Mesenchymal stem cell (in vitro differentiated cells and primary cell): ENCODE results near the gene MED8.

Source experiments
- DNase-seq: peaks from one replicate; pipeline ENCODE4 v3.0.0-alpha.2; 2013
- H2AFZ ChIP-seq: one replicate; pipeline ENCODE4 v1.6.1; 2013; ENCODE audit warnings: low read depth, mild to moderate bottlenecking, control low read depth, inconsistent platforms, low read length, moderate library complexity
- H2AK5ac ChIP-seq: 2 replicates; pipeline ENCODE4 v1.6.1; 2013; ENCODE audit warnings: low read length, moderate library complexity, mild to moderate bottlenecking, inconsistent platforms; ENCODE audit not compliant: severe bottlenecking
- H2BK120ac ChIP-seq: one replicate; pipeline ENCODE4 v1.6.1; 2013; ENCODE audit warnings: low read depth, mild to moderate bottlenecking, inconsistent platforms, low read length, moderate library complexity
- H2BK12ac ChIP-seq, 2 experiments: one replicate each; pipeline ENCODE4 v1.6.1; 2013; ENCODE audit warnings: inconsistent platforms in 2 of 2, low read length in 2 of 2, mild to moderate bottlenecking in 2 of 2, moderate library complexity in 2 of 2, control low read depth in 1 of 2
- H2BK15ac ChIP-seq: one replicate; pipeline ENCODE4 v1.6.1; 2013; ENCODE audit warnings: mild to moderate bottlenecking, low read depth, inconsistent platforms; ENCODE audit not compliant: poor library complexity, severe bottlenecking
- H2BK5ac ChIP-seq: 2 replicates; pipeline ENCODE4 v1.6.1; 2013; ENCODE audit warnings: low read depth, mild to moderate bottlenecking, low read length, control low read depth, inconsistent platforms; ENCODE audit not compliant: poor library complexity, severe bottlenecking
- H3K14ac ChIP-seq, 2 experiments: one replicate each; pipeline ENCODE4 v1.6.1; 2013; ENCODE audit warnings: inconsistent platforms in 2 of 2, low read length in 2 of 2, control low read depth in 1 of 2, mild to moderate bottlenecking in 1 of 2, moderate library complexity in 1 of 2
- H3K18ac ChIP-seq, 2 experiments: one replicate each; pipeline ENCODE4 v1.6.1; 2013; ENCODE audit warnings: inconsistent platforms in 2 of 2, low read length in 2 of 2, control low read depth in 1 of 2, low read depth in 1 of 2, mild to moderate bottlenecking in 1 of 2
- H3K23ac ChIP-seq, 2 experiments: one replicate each; pipeline ENCODE4 v1.6.1; 2013; ENCODE audit warnings: inconsistent platforms in 2 of 2, low read length in 2 of 2, mild to moderate bottlenecking in 2 of 2, moderate library complexity in 2 of 2, control low read depth in 1 of 2
- H3K27ac ChIP-seq: 2 replicates; pipeline ENCODE4 v1.5.1; 2013; ENCODE audit warnings: mild to moderate bottlenecking, moderate library complexity, low read length, control low read depth, inconsistent platforms; ENCODE audit not compliant: poor library complexity, severe bottlenecking
- H3K27me3 ChIP-seq, 2 experiments: 2 replicates each; pipeline versions ENCODE4 v1.6.1 to v1.7.0; 2013; ENCODE audit warnings: low read length in 2 of 2, mild to moderate bottlenecking in 2 of 2, moderate library complexity in 2 of 2, control low read depth in 1 of 2, inconsistent platforms in 1 of 2; ENCODE audit not compliant: control insufficient read depth in 1 of 2, insufficient read depth in 1 of 2
- H3K36me3 ChIP-seq, 2 experiments: 2 replicates each; pipeline versions ENCODE4 v1.6.1 to v1.7.0; 2013; ENCODE audit warnings: low read length in 2 of 2, control low read depth in 1 of 2, inconsistent platforms in 1 of 2, low read depth in 1 of 2, mild to moderate bottlenecking in 1 of 2; ENCODE audit not compliant: insufficient read depth in 2 of 2, control insufficient read depth in 1 of 2
- H3K4ac ChIP-seq, 2 experiments: one replicate each; pipeline ENCODE4 v1.6.1; 2013; ENCODE audit warnings: inconsistent platforms in 2 of 2, low read length in 2 of 2, mild to moderate bottlenecking in 2 of 2, moderate library complexity in 2 of 2, control low read depth in 1 of 2, low read depth in 1 of 2
- H3K4me1 ChIP-seq: 2 replicates; pipeline ENCODE4 v1.6.1; 2013; ENCODE audit warnings: low read depth, low read length, control low read depth; ENCODE audit not compliant: control insufficient read depth, insufficient read depth
- H3K4me2 ChIP-seq: 2 replicates; pipeline ENCODE4 v1.6.1; 2013; ENCODE audit warnings: low read length, mild to moderate bottlenecking, inconsistent platforms; ENCODE audit not compliant: poor library complexity, severe bottlenecking
- H3K4me3 ChIP-seq, 2 experiments: 2 replicates each; pipeline versions ENCODE4 v1.5.1 to v1.7.0; 2013; ENCODE audit warnings: low read length in 2 of 2, mild to moderate bottlenecking in 2 of 2, control low read depth in 1 of 2, low read depth in 1 of 2; ENCODE audit not compliant: insufficient read depth in 1 of 2
- H3K79me1 ChIP-seq: replicated peaks from 2 replicates; pipeline ENCODE4 v1.6.1; 2013; ENCODE audit warnings: mild to moderate bottlenecking, control low read depth, low read length, inconsistent platforms; ENCODE audit not compliant: poor library complexity, severe bottlenecking
- H3K9ac ChIP-seq: 2 replicates; pipeline ENCODE4 v1.7.0; 2013; ENCODE audit warnings: mild to moderate bottlenecking, low read length, moderate library complexity
- H3K9me3 ChIP-seq: 2 replicates; pipeline ENCODE4 v1.7.0; 2013; ENCODE audit warnings: mild to moderate bottlenecking, low read length; ENCODE audit not compliant: control insufficient read depth
- H4K8ac ChIP-seq: one replicate; pipeline ENCODE4 v1.6.1; 2013; ENCODE audit warnings: inconsistent platforms, mild to moderate bottlenecking, low read length, moderate library complexity
- H4K91ac ChIP-seq: one replicate; pipeline ENCODE4 v1.6.1; 2013; ENCODE audit warnings: mild to moderate bottlenecking, low read length, inconsistent platforms
- WGBS: methylation state at CpG from one replicate; pipeline ENCODE4 v1.1.7; 2013; ENCODE audit warnings: mixed read lengths; 5-methylcytosine and 5-hydroxymethylcytosine counted together

The MED8 gene

DNA sequence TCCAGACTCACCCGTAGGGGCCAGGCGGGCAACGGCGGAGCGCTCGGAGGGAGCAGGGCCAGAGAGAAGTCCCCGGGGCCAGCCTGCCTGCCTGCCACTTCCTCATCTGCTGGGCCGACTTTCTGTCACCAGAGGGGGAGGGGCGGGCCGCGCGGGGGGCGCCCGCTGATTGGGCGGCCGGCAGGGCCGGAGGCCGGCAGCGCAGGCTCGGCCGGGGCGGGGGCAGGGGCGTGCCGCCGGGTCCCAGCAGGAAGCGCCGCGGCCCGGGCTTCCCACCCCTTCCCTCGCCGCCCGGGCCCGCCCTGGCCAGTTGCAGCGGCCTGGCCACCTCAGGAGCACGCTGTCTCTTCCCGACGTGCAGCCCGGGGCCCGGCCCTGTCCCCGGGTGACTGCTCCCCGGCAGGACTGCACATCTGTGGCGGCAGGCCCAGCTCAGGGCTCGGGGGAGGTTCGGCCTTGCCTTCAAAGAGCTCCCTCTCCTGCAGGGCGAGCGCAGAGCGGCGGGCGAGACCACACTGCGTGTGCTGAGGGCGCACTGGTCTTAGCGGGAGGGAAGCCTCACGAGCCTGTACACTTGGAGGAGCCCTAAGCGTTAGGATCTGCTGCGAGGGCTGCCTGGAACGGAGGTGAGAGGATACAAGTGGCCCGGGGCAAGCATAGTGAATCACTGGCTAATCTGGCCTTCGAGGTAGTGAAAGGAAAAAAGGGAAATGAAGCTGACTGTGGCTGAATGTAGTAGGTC, 21.5 kb downstream of the MED8 start, which contains the start of gene ELOVL1:
TSS of gene ELOVL1 (minus strand) at position 108 of the 742 bp plus-strand sequence. CDS start 2,402 bp downstream, outside the sequence.
- peak within 1 kb of the TSS; percentile 77 for H3K4me2 ChIP-seq
- H2AFZ ChIP-seq = peak within 1 kb of the TSS; percentile 72
- peak within 1 kb of the TSS; percentile 81 to 97 for H3K4me3 ChIP-seq
- peak within 1 kb of the TSS in 1 of 2 experiments; percentile 17 for H2BK12ac ChIP-seq
- H3K27ac ChIP-seq = peak within 1 kb of the TSS; percentile 67
- peak within 1 kb of the TSS; percentile 97 for H4K91ac ChIP-seq
- peak within 1 kb of the TSS; percentile 98 for H4K8ac ChIP-seq
- H3K9me3 ChIP-seq = no peaks in the 10 kb centered on the region
- H3K79me1 ChIP-seq = peaks cover 18% of the 10 kb centered on the region
- peak within 1 kb of the TSS; percentile 62 to 97 for H3K14ac ChIP-seq
- peak within 1 kb of the TSS; percentile 76 to 98 for H3K4ac ChIP-seq
- H3K36me3 ChIP-seq = peaks cover 28 to 29% of the 10 kb centered on the region in 2 experiments
- H2BK5ac ChIP-seq = peak within 1 kb of the TSS; percentile 87
- H3K23ac ChIP-seq = peak within 1 kb of the TSS; percentile 11 to 86
- H2BK15ac ChIP-seq = peak within 1 kb of the TSS; percentile 99
- peak within 1 kb of the TSS; percentile 96 to 98 for H3K18ac ChIP-seq
- peaks cover 23% of the 10 kb centered on the region for H3K4me1 ChIP-seq
- H2BK120ac ChIP-seq = peak within 1 kb of the TSS; percentile 80
- peak within 1 kb of the TSS; percentile 20 for H2AK5ac ChIP-seq
- H3K27me3 ChIP-seq = no peaks in the 10 kb centered on the region
- peak within 1 kb of the TSS; percentile 95 for H3K9ac ChIP-seq
- WGBS = under 1% methylated on average over 55 of the region's 58 CpGs
- DNase-seq = peak; percentile 91

DNA sequence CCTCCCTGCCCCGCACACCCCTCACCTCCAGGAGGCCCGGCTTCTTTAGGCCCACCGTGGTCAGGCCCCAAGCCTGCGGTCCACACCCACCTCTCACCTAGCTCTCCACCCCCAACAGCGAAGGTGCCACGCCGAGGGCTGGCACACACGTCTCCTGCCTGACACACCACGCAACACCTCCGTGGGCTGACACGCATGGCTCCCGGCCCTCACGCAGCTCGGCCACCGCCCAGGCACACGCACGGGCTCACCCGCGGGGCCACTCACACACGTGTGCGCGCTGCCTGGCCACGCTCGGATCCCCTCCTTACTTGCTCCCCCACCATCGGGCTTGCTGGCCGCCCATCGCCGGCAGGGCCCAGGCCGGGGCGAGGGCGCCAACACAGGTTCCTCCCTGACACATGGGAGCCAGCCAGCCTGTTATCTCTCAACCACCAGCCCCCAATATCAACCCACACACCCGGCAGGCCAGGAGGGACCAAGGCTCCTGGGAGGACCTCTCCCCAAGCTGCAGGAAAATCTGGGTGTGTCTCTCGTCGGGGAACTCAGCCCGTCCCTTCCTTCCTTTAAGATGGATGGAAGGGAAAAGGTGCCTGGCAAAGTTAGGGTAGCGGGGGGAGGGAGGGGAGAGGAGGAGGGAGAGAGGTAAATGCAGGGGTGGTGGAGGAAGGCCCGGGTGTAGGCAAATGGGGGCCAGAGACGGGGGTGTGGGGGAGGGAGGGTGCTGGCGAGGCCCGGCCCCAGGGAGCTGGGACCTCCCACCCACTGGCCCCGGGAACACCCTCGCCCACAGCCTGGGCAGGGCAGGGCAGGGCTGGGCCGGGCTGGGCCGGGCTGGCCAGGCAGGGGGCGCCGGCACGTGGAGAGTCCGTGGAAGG, 22.3 kb downstream of the MED8 start:
- Histone ChIP-seq H3K9me3 (no peaks in the 10 kb centered on the region), H2BK15ac (peak overlapping the region; percentile 99), H3K27ac (peak overlapping the region; percentile 60), H2AFZ (peak overlapping the region; percentile 51), H3K14ac (peak overlapping the region; percentile 62 to 97), H2BK12ac (peak overlapping the region in 1 of 2 experiments; percentile 17), H3K4me1 (peaks cover 24% of the 10 kb centered on the region), H2AK5ac (peak overlapping the region; percentile 20), H3K27me3 (no peaks in the 10 kb centered on the region), H2BK5ac (peak overlapping the region; percentile 71), H3K18ac (peak overlapping the region; percentile 96 to 98), H3K9ac (peak overlapping the region; percentile 95), H4K8ac (peak overlapping the region; percentile 98), H4K91ac (peak overlapping the region; percentile 97), H2BK120ac (peak overlapping the region; percentile 80), H3K79me1 (peaks cover 20% of the 10 kb centered on the region), H3K4ac (peak overlapping the region; percentile 76 to 98), H3K36me3 (peaks cover 35% of the 10 kb centered on the region in 2 experiments), H3K4me2 (peak overlapping the region; percentile 64), H3K4me3 (peak overlapping the region; percentile 81 to 97), H3K23ac (peak overlapping the region; percentile 11 to 86)
- peak; percentile 37 for DNase-seq
- WGBS = 1% methylated on average over 46 of the region's 48 CpGs

DNA sequence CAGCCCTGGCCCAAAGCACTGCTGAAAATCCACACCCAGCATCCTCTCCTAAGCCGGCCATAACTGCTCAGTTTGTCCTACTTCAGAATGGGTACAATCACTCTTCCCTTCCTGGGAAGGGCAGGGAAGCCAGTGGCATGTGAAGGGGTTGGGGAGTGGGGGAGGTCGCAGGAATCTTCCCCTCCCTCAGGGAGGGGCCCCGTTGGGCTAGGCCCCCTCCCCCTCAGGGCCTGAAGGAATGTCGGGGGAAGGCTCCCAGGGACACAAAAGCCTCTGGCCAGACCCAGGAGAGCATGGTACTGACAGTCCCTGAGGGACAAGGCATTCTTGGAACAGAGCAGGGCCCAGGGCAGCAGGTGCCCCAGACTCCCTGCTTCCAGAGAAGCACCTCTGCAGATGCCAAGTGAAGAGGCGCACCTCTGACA, 23.0 kb downstream of the MED8 start:
- Histone ChIP-seq H3K4me2 (peak overlapping the region; percentile 64), H2AFZ (no peak overlapping the region), H2BK12ac (no peak overlapping the region), H2BK120ac (peak overlapping the region; percentile 55), H4K91ac (peak overlapping the region; percentile 96), H2BK5ac (no peak overlapping the region), H3K9me3 (no peaks in the 10 kb centered on the region), H3K4me3 (peak overlapping the region; percentile 81 to 97), H4K8ac (peak overlapping the region; percentile 98), H3K18ac (peak overlapping the region; percentile 93 to 96), H2AK5ac (peak overlapping the region; percentile 22), H3K36me3 (peaks cover 38 to 41% of the 10 kb centered on the region in 2 experiments), H3K27me3 (no peaks in the 10 kb centered on the region), H3K4me1 (peaks cover 24% of the 10 kb centered on the region), H3K23ac (peak overlapping the region in 1 of 2 experiments; percentile 23), H3K79me1 (peaks cover 20% of the 10 kb centered on the region), H3K9ac (peak overlapping the region; percentile 95), H3K14ac (peak overlapping the region in 1 of 2 experiments; percentile 94), H2BK15ac (peak overlapping the region; percentile 36), H3K4ac (peak overlapping the region; percentile 76 to 94), H3K27ac (no peak overlapping the region)
- peak; percentile 10 for DNase-seq
- whole genome bisulfite sequencing = 28% methylated on average over 4 of the region's 5 CpGs
